ENCODE results near the gene FOXB1.

FOXB1 gene

GRCh38 chr15:60004009-60004845 lies at the start of gene FOXB1:
FOXB1 (plus strand) TSS chr15:60004311; CDS start chr15:60004964, 653 bp downstream.
- TF ChIP-seq GATA2 (IDR thresholded peaks at IDR 0.05; ENCODE audit: low read depth, low read length) (no peak), GATA3 (IDR thresholded peaks at IDR 0.05; ENCODE audit: low read depth, low read length) (no peak)

- TF ChIP-seq GATA3 (IDR thresholded peaks at IDR 0.05; ENCODE audit: low read depth, low read length) (no peak), GATA2 (IDR thresholded peaks at IDR 0.05; ENCODE audit: low read depth, low read length) (no peak)
Measured at GRCh38 chr15:59958288-59958687, 45.8 kb upstream of the FOXB1 start.

- TF ChIP-seq GATA2 (IDR thresholded peaks at IDR 0.05; ENCODE audit: low read depth, low read length) = no peak
- TF ChIP-seq GATA3 (IDR thresholded peaks at IDR 0.05; ENCODE audit: low read depth, low read length) = no peak
Measured at GRCh38 chr15:59960318-59960717, 43.8 kb upstream of the FOXB1 start.

GRCh38 chr15:59963322-59963721 lies 40.8 kb upstream of the FOXB1 start:
- TF ChIP-seq GATA3 (IDR thresholded peaks at IDR 0.05; ENCODE audit: low read depth, low read length) = no peak
- TF ChIP-seq GATA2 (IDR thresholded peaks at IDR 0.05; ENCODE audit: low read depth, low read length) = no peak

GRCh38 chr15:59963925-59964324 lies 40.2 kb upstream of the FOXB1 start:
- no peak for TF ChIP-seq GATA3 (IDR thresholded peaks at IDR 0.05; ENCODE audit: low read depth, low read length)
- TF ChIP-seq GATA2 (IDR thresholded peaks at IDR 0.05; ENCODE audit: low read depth, low read length) = no peak

- TF ChIP-seq GATA3 (IDR thresholded peaks at IDR 0.05; ENCODE audit: low read depth, low read length) (no peak), GATA2 (IDR thresholded peaks at IDR 0.05; ENCODE audit: low read depth, low read length) (no peak)
Measured at GRCh38 chr15:59965741-59966140, 38.4 kb upstream of the FOXB1 start.

GRCh38 chr15:59966262-59966661 lies 37.8 kb upstream of the FOXB1 start:
- TF ChIP-seq GATA2 (IDR thresholded peaks at IDR 0.05; ENCODE audit: low read depth, low read length) (no peak), GATA3 (IDR thresholded peaks at IDR 0.05; ENCODE audit: low read depth, low read length) (no peak)

- TF ChIP-seq GATA3 (IDR thresholded peaks at IDR 0.05; ENCODE audit: low read depth, low read length) (no peak), GATA2 (IDR thresholded peaks at IDR 0.05; ENCODE audit: low read depth, low read length) (no peak)
Measured at GRCh38 chr15:59968314-59968713, 35.8 kb upstream of the FOXB1 start.

- TF ChIP-seq GATA3 (IDR thresholded peaks at IDR 0.05; ENCODE audit: low read depth, low read length) (no peak), GATA2 (IDR thresholded peaks at IDR 0.05; ENCODE audit: low read depth, low read length) (no peak)
Measured at GRCh38 chr15:59972241-59972640, 31.9 kb upstream of the FOXB1 start.

- no peak for TF ChIP-seq GATA3 (IDR thresholded peaks at IDR 0.05; ENCODE audit: low read depth, low read length)
- TF ChIP-seq GATA2 (IDR thresholded peaks at IDR 0.05; ENCODE audit: low read depth, low read length) = no peak
Measured at GRCh38 chr15:59976480-59977271, 27.4 kb upstream of the FOXB1 start.

GRCh38 chr15:59991834-59992233 lies 12.3 kb upstream of the FOXB1 start:
- no peak for TF ChIP-seq GATA3 (IDR thresholded peaks at IDR 0.05; ENCODE audit: low read depth, low read length)

GRCh38 chr15:59993041-59993750 lies 10.9 kb upstream of the FOXB1 start:
- TF ChIP-seq GATA2 (IDR thresholded peaks at IDR 0.05; ENCODE audit: low read depth, low read length) = no peak

- TF ChIP-seq GATA2 (IDR thresholded peaks at IDR 0.05; ENCODE audit: low read depth, low read length) = no peak
- no peak for TF ChIP-seq GATA3 (IDR thresholded peaks at IDR 0.05; ENCODE audit: low read depth, low read length)
Measured at GRCh38 chr15:59993950-59994401, 10.1 kb upstream of the FOXB1 start.

- TF ChIP-seq GATA3 (IDR thresholded peaks at IDR 0.05; ENCODE audit: low read depth, low read length) (no peak), GATA2 (IDR thresholded peaks at IDR 0.05; ENCODE audit: low read depth, low read length) (no peak)
Measured at GRCh38 chr15:59994526-59994887, 9.6 kb upstream of the FOXB1 start.

Data from SH-SY5Y (cell line).